ENCODE measurements around the gene ANKMY2. TPM values are rescaled to one million over a fixed set of nuclear protein-coding genes. Genes with fewer than 3 reads are reported as not detected.
"Not testable (repeated sequence)": the region's sequence is repeated elsewhere in the genome, so short reads cannot be mapped to it uniquely, and the experiment has no call there.

ANKMY2 gene
- total RNA-seq, 5 donors from 2014 or later (not counting 1 experiment from before 2014, with no cell fraction given), result 7.8 to 10.9 (median 10.0) TPM

DNA sequence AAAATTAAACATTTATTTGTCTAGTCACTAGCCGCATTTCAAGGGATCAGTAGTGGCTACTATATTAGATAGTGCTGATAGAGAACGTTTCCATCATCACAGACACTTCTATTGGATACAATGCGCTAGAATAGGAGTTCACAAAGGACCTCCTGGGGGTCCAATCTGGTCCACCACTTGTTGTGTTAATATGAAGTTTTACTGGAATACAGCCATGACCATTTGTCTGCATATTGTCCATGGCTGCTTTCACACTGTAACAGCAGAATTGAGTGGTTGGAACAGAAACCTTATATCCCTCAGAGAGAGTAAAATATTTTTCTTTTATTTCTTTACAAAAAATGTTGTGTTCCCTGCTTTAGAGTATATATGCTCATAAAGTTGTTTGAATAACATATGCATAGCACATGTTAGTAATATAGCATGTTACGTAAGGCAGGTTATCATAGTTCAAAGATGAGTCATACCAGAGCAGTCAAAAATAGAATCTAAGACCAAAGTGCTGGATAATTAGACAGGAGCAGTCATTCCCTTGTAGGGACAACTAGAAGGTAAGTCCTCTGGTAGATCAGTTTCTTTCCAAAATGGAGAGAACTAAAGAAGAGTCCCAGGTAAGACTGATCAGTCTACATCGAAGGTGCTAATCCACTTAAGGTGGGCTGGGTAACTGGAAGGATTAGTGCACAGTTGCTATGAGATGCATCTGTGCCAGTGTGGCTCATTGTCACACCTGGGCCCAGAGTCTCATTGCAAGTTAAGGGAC, 15.3 kb upstream of the ANKMY2 start:
- ChIA-PET CTCF (no interaction called here), POLR2A (no interaction called here)
- DNase-seq (no peak), ATAC-seq (replicated peaks in 1 of 4) (no peak)
- Mint-ChIP-seq H3K4me3 (no peak overlapping the region), H3K27ac (peak overlapping the region in 1 of 2 donors; percentile 28), H3K36me3 (peaks cover 20% of the 10 kb centered on the region), H3K4me1 (peaks cover 30 to 33% (median 31%) of the 10 kb centered on the region in 3 donors), H3K9me3 (no peaks in the 10 kb centered on the region), H3K27me3 (no peaks in the 10 kb centered on the region)
- Histone ChIP-seq H3K4me1 (ENCODE audit: control insufficient read depth in 1 of 2, extremely low read depth in 1 of 2, insufficient read depth in 2 of 2, low read length in 2 of 2) (no peaks in the 10 kb centered on the region), H3K36me3 (ENCODE audit: control insufficient read depth in 2 of 2, extremely low read depth in 1 of 2, insufficient read depth in 1 of 2, low read length in 1 of 2) (no peaks in the 10 kb centered on the region), H3K27me3 (replicated peaks in 1 of 2; ENCODE audit: control insufficient read depth in 2 of 2, extremely low read depth in 1 of 2, insufficient read depth in 2 of 2, low read length in 1 of 2) (no peaks in the 10 kb centered on the region), H3K27ac (ENCODE audit: low read length) (no peak overlapping the region), H3K9me3 (no peaks in the 10 kb centered on the region), H3K4me3 (ENCODE audit: control insufficient read depth in 1 of 2, extremely low read depth in 1 of 2, low read length in 1 of 2) (no peak overlapping the region)
- 100% methylated on average over 1 of the region's 5 CpGs for WGBS (ENCODE audit: insufficient coverage)

DNA sequence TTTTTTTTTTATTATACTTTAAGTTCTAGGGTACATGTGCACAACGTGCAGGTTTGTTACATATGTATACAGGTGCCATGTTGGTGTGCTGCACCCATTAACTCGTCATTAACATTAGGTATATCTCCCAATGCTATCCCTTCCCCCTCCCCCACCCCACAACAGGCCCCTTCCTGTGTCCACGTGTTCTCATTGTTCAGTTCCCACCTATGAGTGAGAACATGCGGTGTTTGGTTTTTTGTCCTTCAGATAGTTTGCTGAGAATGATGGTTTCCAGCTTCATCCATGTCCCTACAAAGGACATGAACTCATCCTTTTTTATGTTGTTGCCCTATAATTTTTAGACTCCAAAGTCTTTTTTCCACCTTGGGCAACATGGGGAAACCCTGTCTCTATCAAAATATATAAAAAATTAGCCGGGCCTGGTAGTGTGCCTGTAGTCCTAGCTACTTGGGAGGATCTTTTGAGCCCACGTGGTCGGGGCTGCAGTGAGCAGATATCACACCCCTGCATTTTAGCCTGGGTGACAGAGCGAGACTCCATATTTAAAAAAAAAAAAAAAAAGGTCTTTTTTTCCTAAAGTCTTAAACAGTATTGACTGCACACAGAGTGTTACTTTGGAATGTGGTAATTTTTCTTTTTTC, 14.4 kb upstream of the ANKMY2 start:
- CTCF ChIA-PET; ATAC-seq (replicated peaks in 1 of 4); H3K27ac ChIP-seq (ENCODE audit: low read length); H3K27me3 ChIP-seq (replicated peaks in 1 of 2; ENCODE audit: control insufficient read depth in 2 of 2, extremely low read depth in 1 of 2, insufficient read depth in 2 of 2, low read length in 1 of 2); H3K9me3 ChIP-seq; H3K27me3 Mint-ChIP-seq; H3K4me3 Mint-ChIP-seq; H3K36me3 ChIP-seq (ENCODE audit: control insufficient read depth in 2 of 2, extremely low read depth in 1 of 2, insufficient read depth in 1 of 2, low read length in 1 of 2); H3K4me1 ChIP-seq (ENCODE audit: control insufficient read depth in 1 of 2, extremely low read depth in 1 of 2, insufficient read depth in 2 of 2, low read length in 2 of 2); DNase-seq; H3K4me3 ChIP-seq (ENCODE audit: control insufficient read depth in 1 of 2, extremely low read depth in 1 of 2, low read length in 1 of 2); H3K27ac Mint-ChIP-seq; H3K9me3 Mint-ChIP-seq: not testable (repeated sequence)
- 80% methylated on average over 1 of the region's 8 CpGs for WGBS (ENCODE audit: insufficient coverage)
- POLR2A ChIA-PET, result interaction anchor here (0.6 to 1.9 kb wide), 2 partner anchors 13 to 14 kb away, joined by 3 to 5 read pairs; no protein-coding TSS in a partner anchor
- H3K36me3 Mint-ChIP-seq, result peaks cover 13% of the 10 kb centered on the region
- H3K4me1 Mint-ChIP-seq, result peaks cover 37 to 39% (median 38%) of the 10 kb centered on the region in 3 donors

DNA sequence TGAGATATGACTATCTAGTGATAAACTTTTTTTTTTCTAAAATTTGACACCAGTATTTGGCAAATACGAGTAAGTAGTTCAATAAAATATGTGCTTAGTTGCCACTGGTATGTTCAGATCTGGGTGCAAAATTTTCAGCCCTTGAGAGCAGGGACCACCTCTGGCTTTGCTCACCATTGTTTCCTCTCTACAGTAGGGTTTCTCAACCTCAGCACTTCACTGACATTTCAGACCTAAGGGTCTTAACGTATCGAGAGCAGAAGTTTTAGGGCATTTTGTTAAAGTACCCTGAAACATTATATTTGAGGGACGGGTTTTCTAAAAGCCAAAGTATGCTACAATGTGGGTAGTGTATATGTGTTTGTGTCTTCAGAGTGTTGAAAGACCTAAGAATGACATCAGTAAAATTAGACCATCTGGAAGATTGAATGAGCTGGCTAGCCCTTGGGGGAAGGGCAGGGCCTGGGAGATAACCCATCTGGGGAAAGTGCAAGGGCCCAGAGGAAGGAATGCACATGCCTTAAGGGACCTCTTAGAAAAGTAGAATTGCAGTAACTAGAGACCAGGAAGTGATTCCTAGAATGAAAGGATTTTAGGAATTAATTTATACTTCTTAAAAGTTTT, 12.2 kb upstream of the ANKMY2 start:
- CTCF ChIA-PET, result no interaction called here
- no peak overlapping the region for H3K27ac ChIP-seq (ENCODE audit: low read length)
- ATAC-seq (replicated peaks in 1 of 4) (no peak), DNase-seq (no peak)
- peaks cover 0 to 2% of the 10 kb centered on the region in 2 experiments for H3K4me1 ChIP-seq (ENCODE audit: control insufficient read depth in 1 of 2, extremely low read depth in 1 of 2, insufficient read depth in 2 of 2, low read length in 2 of 2)
- Mint-ChIP-seq H3K27me3 (no peaks in the 10 kb centered on the region), H3K4me3 (no peak overlapping the region), H3K36me3 (peaks cover 9% of the 10 kb centered on the region), H3K4me1 (peaks cover 41 to 51% (median 43%) of the 10 kb centered on the region in 3 donors), H3K27ac (no peak overlapping the region), H3K9me3 (no peaks in the 10 kb centered on the region)
- no peaks in the 10 kb centered on the region for H3K27me3 ChIP-seq (replicated peaks in 1 of 2; ENCODE audit: control insufficient read depth in 2 of 2, extremely low read depth in 1 of 2, insufficient read depth in 2 of 2, low read length in 1 of 2)
- POLR2A ChIA-PET, result interaction anchor here in 1 of 2 donors (0.5 to 1.9 kb wide), 2 partner anchors 10 to 852 kb away, joined by 3 to 5 read pairs; no protein-coding TSS in a partner anchor
- no peak overlapping the region for H3K4me3 ChIP-seq (ENCODE audit: control insufficient read depth in 1 of 2, extremely low read depth in 1 of 2, low read length in 1 of 2)
- H3K9me3 ChIP-seq, result no peaks in the 10 kb centered on the region
- no peaks in the 10 kb centered on the region for H3K36me3 ChIP-seq (ENCODE audit: control insufficient read depth in 2 of 2, extremely low read depth in 1 of 2, insufficient read depth in 1 of 2, low read length in 1 of 2)
- WGBS (ENCODE audit: insufficient coverage), result 100% methylated on average over 1 of the region's 4 CpGs

DNA sequence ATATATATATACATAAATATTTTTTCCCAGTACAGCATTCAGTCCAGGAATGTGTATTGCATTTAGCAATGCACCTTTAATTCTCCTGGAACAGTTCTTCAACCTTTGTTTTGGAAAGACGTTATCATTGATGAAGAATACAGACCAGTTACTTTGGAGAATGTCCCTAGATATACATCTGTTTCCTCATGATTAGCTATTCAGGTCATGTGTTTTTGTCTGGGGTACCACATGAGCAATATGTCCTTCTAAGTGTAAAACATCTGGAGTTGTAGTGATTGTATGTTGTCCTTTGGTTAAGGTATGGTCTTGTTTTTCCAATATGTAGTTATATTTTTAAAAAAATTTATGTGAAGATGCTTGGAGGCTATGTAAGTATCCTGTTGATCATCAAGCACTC, 10.6 kb upstream of the ANKMY2 start:
- CTCF ChIA-PET, result interaction anchor here in 1 of 2 donors (0.5 kb wide), 1 partner anchor 14 kb away, joined by 4 read pairs; no protein-coding TSS in a partner anchor

DNA sequence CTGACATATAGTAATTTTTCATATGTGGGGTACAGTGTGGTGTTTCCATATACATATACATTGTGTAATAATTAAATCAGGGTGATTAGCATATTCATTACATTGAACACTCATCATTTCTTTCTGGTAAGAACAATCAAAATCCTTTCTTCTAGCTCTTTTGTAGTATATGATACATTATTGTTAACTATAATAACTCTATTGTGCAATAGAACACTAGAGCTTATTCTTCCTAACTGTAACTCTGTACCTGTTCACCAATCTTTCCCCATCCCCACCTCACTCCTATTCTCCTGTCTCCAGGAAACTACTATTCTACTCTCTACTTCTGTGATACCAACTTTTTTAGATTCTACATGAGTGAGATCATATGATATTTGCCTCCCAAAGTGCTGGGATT, 9.8 kb upstream of the ANKMY2 start:
- Histone ChIP-seq H3K4me3 (ENCODE audit: control insufficient read depth in 1 of 2, extremely low read depth in 1 of 2, low read length in 1 of 2) (no peak overlapping the region), H3K4me1 (ENCODE audit: control insufficient read depth in 1 of 2, extremely low read depth in 1 of 2, insufficient read depth in 2 of 2, low read length in 2 of 2) (peaks cover 4 to 10% of the 10 kb centered on the region in 2 experiments), H3K27ac (ENCODE audit: low read length) (no peak overlapping the region), H3K36me3 (ENCODE audit: control insufficient read depth in 2 of 2, extremely low read depth in 1 of 2, insufficient read depth in 1 of 2, low read length in 1 of 2) (no peaks in the 10 kb centered on the region), H3K27me3 (replicated peaks in 1 of 2; ENCODE audit: control insufficient read depth in 2 of 2, extremely low read depth in 1 of 2, insufficient read depth in 2 of 2, low read length in 1 of 2) (no peaks in the 10 kb centered on the region), H3K9me3 (no peaks in the 10 kb centered on the region)
- peaks cover 9% of the 10 kb centered on the region for H3K36me3 Mint-ChIP-seq
- CTCF ChIA-PET, result no interaction called here
- H3K4me3 Mint-ChIP-seq, result no peak overlapping the region
- no peaks in the 10 kb centered on the region for H3K9me3 Mint-ChIP-seq
- no peak overlapping the region for H3K27ac Mint-ChIP-seq
- no peaks in the 10 kb centered on the region for H3K27me3 Mint-ChIP-seq
- peaks cover 47 to 57% (median 50%) of the 10 kb centered on the region in 3 donors for H3K4me1 Mint-ChIP-seq
- POLR2A ChIA-PET, result no interaction called here
- ATAC-seq (replicated peaks in 1 of 4) (no peak), DNase-seq (no peak)

More for the DNA sequence above, 10.6 kb upstream of the ANKMY2 start:
- Histone ChIP-seq H3K9me3 (no peaks in the 10 kb centered on the region), H3K4me3 (ENCODE audit: control insufficient read depth in 1 of 2, extremely low read depth in 1 of 2, low read length in 1 of 2) (no peak overlapping the region), H3K4me1 (ENCODE audit: control insufficient read depth in 1 of 2, extremely low read depth in 1 of 2, insufficient read depth in 2 of 2, low read length in 2 of 2) (peaks cover 4 to 7% of the 10 kb centered on the region in 2 experiments), H3K36me3 (ENCODE audit: control insufficient read depth in 2 of 2, extremely low read depth in 1 of 2, insufficient read depth in 1 of 2, low read length in 1 of 2) (no peaks in the 10 kb centered on the region), H3K27me3 (replicated peaks in 1 of 2; ENCODE audit: control insufficient read depth in 2 of 2, extremely low read depth in 1 of 2, insufficient read depth in 2 of 2, low read length in 1 of 2) (no peaks in the 10 kb centered on the region), H3K27ac (ENCODE audit: low read length) (no peak overlapping the region)
- H3K9me3 Mint-ChIP-seq, result no peaks in the 10 kb centered on the region
- no peak overlapping the region for H3K4me3 Mint-ChIP-seq
- ATAC-seq (replicated peaks in 1 of 4), result no peak
- POLR2A ChIA-PET, result interaction anchor here (0.6 to 0.7 kb wide), 2 partner anchors 21 to 118 kb away, joined by 6 to 7 read pairs; no protein-coding TSS in a partner anchor
- 80% methylated on average over 1 of the region's 1 CpG for WGBS (ENCODE audit: insufficient coverage)
- no peaks in the 10 kb centered on the region for H3K27me3 Mint-ChIP-seq
- H3K27ac Mint-ChIP-seq, result no peak overlapping the region
- peaks cover 47 to 56% (median 48%) of the 10 kb centered on the region in 3 donors for H3K4me1 Mint-ChIP-seq
- H3K36me3 Mint-ChIP-seq, result peaks cover 9% of the 10 kb centered on the region
- no peak for DNase-seq

DNA sequence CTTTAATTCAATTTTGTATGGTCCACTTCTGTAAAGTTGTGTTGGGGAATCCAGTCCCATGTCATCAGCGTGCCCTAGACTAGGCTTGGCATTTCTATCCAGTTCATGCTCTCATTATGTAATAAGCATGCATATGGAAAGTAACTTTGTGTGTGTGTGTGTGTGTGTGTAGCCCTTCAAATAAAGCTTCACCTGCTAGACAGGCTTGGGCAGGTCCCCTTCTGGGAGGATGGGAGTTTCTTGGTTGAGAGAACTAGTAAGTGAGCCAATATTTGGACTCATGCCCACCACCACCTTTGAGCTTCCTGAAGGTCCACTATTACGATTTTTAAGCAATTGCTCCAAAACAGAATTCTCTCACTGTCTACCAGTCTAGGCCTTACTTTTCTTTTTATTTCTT, 7.3 kb upstream of the ANKMY2 start:
- Mint-ChIP-seq H3K36me3 (peaks cover 7% of the 10 kb centered on the region), H3K9me3 (no peaks in the 10 kb centered on the region), H3K27ac (no peak overlapping the region), H3K27me3 (no peaks in the 10 kb centered on the region), H3K4me3 (peak overlapping the region in 1 of 3 donors; percentile 16), H3K4me1 (peaks cover 68 to 81% (median 70%) of the 10 kb centered on the region in 3 donors)
- ChIA-PET CTCF (no interaction called here), POLR2A (interaction anchor here in 1 of 2 donors (0.6 kb wide), 1 partner anchor 64 kb away, joined by 7 read pairs; no protein-coding TSS in a partner anchor)
- no peaks in the 10 kb centered on the region for H3K27me3 ChIP-seq (replicated peaks in 1 of 2; ENCODE audit: control insufficient read depth in 2 of 2, extremely low read depth in 1 of 2, insufficient read depth in 2 of 2, low read length in 1 of 2)
- no peak overlapping the region for H3K27ac ChIP-seq (ENCODE audit: low read length)
- H3K4me3 ChIP-seq (ENCODE audit: control insufficient read depth in 1 of 2, extremely low read depth in 1 of 2, low read length in 1 of 2), result no peak overlapping the region
- H3K4me1 ChIP-seq (ENCODE audit: control insufficient read depth in 1 of 2, extremely low read depth in 1 of 2, insufficient read depth in 2 of 2, low read length in 2 of 2), result peaks cover 7 to 16% of the 10 kb centered on the region in 2 experiments
- no peak for DNase-seq
- no peaks in the 10 kb centered on the region for H3K36me3 ChIP-seq (ENCODE audit: control insufficient read depth in 2 of 2, extremely low read depth in 1 of 2, insufficient read depth in 1 of 2, low read length in 1 of 2)
- 100% methylated on average over 2 of the region's 2 CpGs for WGBS (ENCODE audit: insufficient coverage)
- ATAC-seq (replicated peaks in 1 of 4), result no peak
- H3K9me3 ChIP-seq, result no peaks in the 10 kb centered on the region

Measured in T-cell (primary cell).